GM12878 (cell line): ENCODE measurements around the gene SPTLC3. TPM values are rescaled to one million over a fixed set of nuclear protein-coding genes. Genes with fewer than 3 reads are reported as not detected.

Experiments used
- ATAC-seq: fragments of 200-7000 bp; cut with Tn5 transposase; 3 replicates; pipeline ENCODE4 v1.9.1; 2020; ENCODE audit warnings: mild to moderate bottlenecking, moderate library complexity
- BruUV-seq: library from RNA; stranded (reverse); fragments of 400-500 nt; replicated peaks from 2 replicates; lab custom pipeline; 2021; lab: Mats Ljungman, UMichigan
- CTCF ChIA-PET: fragments of 300-600 bp; sonication (Branson Sonifier 250); formaldehyde crosslinking; extraction: SDS; loops from one replicate; lab custom pipeline; 2021; ENCODE audit warnings: inconsistent platforms; lab: Yijun Ruan, JAX
- POLR2A ChIA-PET: fragments of 350-600 bp; formaldehyde crosslinking; extraction: SDS; loops from one replicate; lab custom pipeline; 2021; ENCODE audit warnings: inconsistent platforms; lab: Charles Lee
- RAD21 ChIA-PET: fragments of 300-600 bp; sonication (Branson Sonifier 250); formaldehyde crosslinking; loops from one replicate; lab custom pipeline; 2023; ENCODE audit warnings: antibody characterized with exemption; ENCODE audit not compliant: unreplicated experiment; lab: Charles Lee
- SMC1A ChIA-PET: fragments of 300-600 bp; sonication (Branson Sonifier 250); formaldehyde crosslinking; loops from one replicate; lab custom pipeline; 2023; ENCODE audit not compliant: unreplicated experiment, uncharacterized antibody; lab: Charles Lee
- DNase-seq: peaks from one replicate; pipeline ENCODE4 v3.0.0-alpha.2; 2011; ENCODE audit warnings: low read depth, low spot score
- FAIRE-seq: peaks from 3 replicates; lab custom pipeline; 2011; peaks lifted over from hg19 to GRCh38; lab: Jason Lieb, UNC
- H2AFZ ChIP-seq: 2 replicates; pipeline ENCODE4 v1.6.0; 2011; ENCODE audit warnings: low read depth, low read length, control low read depth; ENCODE audit not compliant: control insufficient read depth
- H3K27ac ChIP-seq: 2 replicates; pipeline ENCODE4 v1.5.1; 2011; ENCODE audit warnings: control low read depth; ENCODE audit not compliant: control insufficient read depth, insufficient read depth
- H3K27me3 ChIP-seq, 2 experiments: replicated peaks in 1 of 2; 2 replicates each; pipeline versions ENCODE4 v1.6.0 to v1.6.1; 2011; ENCODE audit warnings: low read length in 1 of 2; ENCODE audit not compliant: control insufficient read depth in 2 of 2, insufficient read depth in 2 of 2
- H3K36me3 ChIP-seq, 2 experiments: 2 replicates each; pipeline ENCODE4 v1.5.1; 2011; ENCODE audit warnings: low read length in 1 of 2; ENCODE audit not compliant: control insufficient read depth in 2 of 2, insufficient read depth in 2 of 2
- H3K4me1 ChIP-seq: 2 replicates; pipeline ENCODE4 v1.6.1; 2011; ENCODE audit warnings: mild to moderate bottlenecking, low read length, moderate library complexity, mixed read lengths; ENCODE audit not compliant: control insufficient read depth, insufficient read depth
- H3K4me2 ChIP-seq: 2 replicates; pipeline ENCODE4 v1.6.0; 2011; ENCODE audit warnings: control low read depth; ENCODE audit not compliant: control insufficient read depth, insufficient read depth
- H3K4me3 ChIP-seq: fragments of 200-600 bp; sonication (generic); 2 replicates; pipeline ENCODE4 v1.5.1; 2016
- H3K79me2 ChIP-seq: 2 replicates; pipeline ENCODE4 v1.6.0; 2011; ENCODE audit warnings: low read length; ENCODE audit not compliant: control insufficient read depth, insufficient read depth
- H3K9ac ChIP-seq: 2 replicates; pipeline ENCODE4 v1.8.0; 2011; ENCODE audit warnings: low read length, control low read depth, mixed read lengths; ENCODE audit not compliant: control insufficient read depth, insufficient read depth
- H3K9me3 ChIP-seq: replicated peaks from 3 replicates; pipeline ENCODE4 v1.5.1; 2011; ENCODE audit warnings: mild to moderate bottlenecking, low read length; ENCODE audit not compliant: control insufficient read depth, insufficient read depth
- H4K20me1 ChIP-seq: 2 replicates; pipeline ENCODE4 v1.6.0; 2011; ENCODE audit not compliant: control insufficient read depth, insufficient read depth
- ASH2L ChIP-seq: fragments of 300-600, 200-600 bp; sonication (generic); IDR thresholded peaks from 2 replicates; pipeline ENCODE4 v1.6.1; 2017; ENCODE audit warnings: low read depth, mild to moderate bottlenecking, borderline replicate concordance
- BCLAF1 ChIP-seq: fragments of 450-650 bp; IDR thresholded peaks from 2 replicates; pipeline ENCODE4 v1.6.1; 2017; ENCODE audit warnings: antibody characterized with exemption, mild to moderate bottlenecking, moderate library complexity
- CHD4 ChIP-seq: fragments of 200-600 bp; sonication (generic); IDR thresholded peaks from 2 replicates; pipeline ENCODE4 v1.6.1; 2016; ENCODE audit warnings: mild to moderate bottlenecking
- CUX1 ChIP-seq: IDR thresholded peaks from 2 replicates; pipeline ENCODE4 v1.6.1; 2012; ENCODE audit warnings: improper control_type of control experiment, low read depth, low read length; ENCODE audit not compliant: insufficient replicate concordance
- FOXK2 ChIP-seq: fragments of 450-650 bp; IDR thresholded peaks from 2 replicates; pipeline ENCODE4 v1.6.1; 2017; ENCODE audit warnings: mild to moderate bottlenecking, moderate library complexity
- HCFC1 ChIP-seq: fragments of 150-350 bp; IDR thresholded peaks from 2 replicates; pipeline ENCODE4 v1.6.1; 2014; ENCODE audit warnings: low read length
- MTA2 ChIP-seq: fragments of 450-650 bp; IDR thresholded peaks from 2 replicates; pipeline ENCODE4 v1.6.1; 2016; ENCODE audit warnings: low read depth, mild to moderate bottlenecking, moderate library complexity
- NFIC ChIP-seq: IDR thresholded peaks from 2 replicates; pipeline ENCODE4 v1.6.1; 2012; ENCODE audit warnings: low read depth, mild to moderate bottlenecking, inconsistent platforms, low read length, moderate library complexity
- NR2C1 ChIP-seq: fragments of 450-650 bp; IDR thresholded peaks from 2 replicates; pipeline ENCODE4 v1.6.1; 2017; ENCODE audit warnings: antibody characterized with exemption, mild to moderate bottlenecking, moderate library complexity
- POLR2A ChIP-seq: IDR thresholded peaks from 2 replicates; pipeline ENCODE4 v1.6.1; 2011; ENCODE audit warnings: low read depth, mild to moderate bottlenecking, low read length
- POLR2AphosphoS2 ChIP-seq: IDR thresholded peaks from 2 replicates; pipeline ENCODE4 v1.6.1; 2011; ENCODE audit warnings: low read depth, mild to moderate bottlenecking, low read length, improper control_type of control experiment, moderate library complexity
- PRDM15 ChIP-seq: fragments of 450-650 bp; formaldehyde crosslinking; IDR thresholded peaks from 2 replicates; pipeline ENCODE4 v1.4.0; 2020; ENCODE audit warnings: mild to moderate bottlenecking, moderate library complexity
- TARDBP ChIP-seq: IDR thresholded peaks from 2 replicates; pipeline ENCODE4 v1.6.1; 2016; ENCODE audit warnings: borderline replicate concordance
- WGBS: methylation state at CpG from one replicate; pipeline ENCODE4 v1.1.6; 2016; ENCODE audit warnings: low lambda C conversion rate; ENCODE audit not compliant: insufficient replicate concordance, insufficient coverage; ENCODE audit errors: missing lambda C conversion rate; 5-methylcytosine and 5-hydroxymethylcytosine counted together
- in situ Hi-C: fragments of 300-500 bp; cut with MboI; formaldehyde crosslinking; loops from 9 replicates; pipeline ENCODE4 v1.14.3; 2018; ENCODE audit warnings: mixed read lengths
- intact Hi-C: fragments of 100-400 bp; cut with micrococcal nuclease; formaldehyde crosslinking; loops from one replicate; pipeline ENCODE4 v1.14.2; 2022; ENCODE audit not compliant: unreplicated experiment
- polyA plus RNA-seq, 11 experiments: library from polyadenylated mRNA; depleted of rRNA in 4 of 11; unstranded in 6 of 11; stranded (reverse) in 5 of 11; fragments of >200 nt; fragmentation: Nextera tagmentation in 4 of 11; fragmentation: Illumina TruSeq in 1 of 11; extraction: Ambion mirVana in 4 of 11; extraction: Trizol in 1 of 11; gene quantifications; 1 replicate in 1 of 11; 2 replicates in 10 of 11; pipeline versions ENCODE4 v1.2.1 to v1.2.3, GENCODE V29; 2011 to 2016; ENCODE audit warnings: inconsistent platforms in 2 of 11, missing spikeins in 2 of 11, low read depth in 1 of 11
- total RNA-seq, 4 experiments: library from RNA; depleted of rRNA in 3 of 4; stranded (reverse); fragments of >200 nt in 3 of 4; fragmentation: Illumina TruSeq in 1 of 4; extraction: Trizol in 1 of 4; gene quantifications; 2 replicates each; pipeline versions ENCODE4 v1.2.1 to v1.2.3, GENCODE V29; 2013 to 2021

Gene SPTLC3
- total and polyA plus RNA-seq, 10 of the 15 experiments (the other 5 are each of a cell fraction or from before 2014, with no cell fraction given) = 0.04 to 0.29 (median 0.06) TPM; not detected in 7

GRCh38 chr20:13186043-13186774, 177.4 kb downstream of the SPTLC3 start:
- FAIRE-seq = no peak
- CTCF ChIA-PET = no interaction called here
- in situ Hi-C loops = no loop called here
- TF ChIP-seq HCFC1 = no peak
- TF ChIP-seq PRDM15 (CRISPR knock-in tag) = no peak
- TF ChIP-seq MTA2 = no peak
- TF ChIP-seq NFIC = no peak
- no peak for TF ChIP-seq ASH2L
- TF ChIP-seq CUX1 = no peak
- TF ChIP-seq CHD4 = no peak
- no peak for TF ChIP-seq POLR2AphosphoS2
- no peak for TF ChIP-seq BCLAF1
- no peak for TF ChIP-seq FOXK2
- no peak for TF ChIP-seq NR2C1
- no peak for TF ChIP-seq POLR2A
- TF ChIP-seq TARDBP = no peak

More at GRCh38 chr20:13186043-13186774, 177.4 kb downstream of the SPTLC3 start:
- Histone ChIP-seq H2AFZ (no peak overlapping the region), H4K20me1 (no peaks in the 10 kb centered on the region), H3K4me2 (no peak overlapping the region), H3K27me3 (no peaks in the 10 kb centered on the region; a peak in 1 of 4 replicates), H3K9ac (no peak overlapping the region), H3K27ac (no peak overlapping the region), H3K4me1 (no peaks in the 10 kb centered on the region), H3K9me3 (no peaks in the 10 kb centered on the region), H3K4me3 (no peak overlapping the region), H3K79me2 (no peaks in the 10 kb centered on the region), H3K36me3 (no peaks in the 10 kb centered on the region)
- POLR2A ChIA-PET = no interaction called here
- ATAC-seq = no peak
- no peak for DNase-seq
- 47% methylated on average over 3 of the region's 3 CpGs for WGBS
- no TSS peak for BruUV-seq
- intact Hi-C loops = no loop called here
- RAD21 ChIA-PET = no interaction called here
- SMC1A ChIA-PET = no interaction called here
